Hematopoietic multipotent progenitor cell treated with erythropoietin and hydrocortisone succinate and interleukin-3 and kit ligand, for 4 days (in vitro differentiated cells): ENCODE results near the gene DDX47.
"Not testable (repeated sequence)": the region's sequence is repeated elsewhere in the genome, so short reads cannot be mapped to it uniquely, and the experiment has no call there.

ENCODE experiments used
- DNase-seq: peaks from one replicate; pipeline ENCODE4 v3.0.0-alpha.2; 2015

The DDX47 gene

GRCh38 chr12:12797794-12798152 is 15.4 kb upstream of the DDX47 start:
- DNase-seq, result no peak

GRCh38 chr12:12798480-12798879 is 14.7 kb upstream of the DDX47 start:
- DNase-seq, result no peak

- DNase-seq, result no peak
Measured at GRCh38 chr12:12799163-12799920, 13.8 kb upstream of the DDX47 start.

GRCh38 chr12:12800406-12801180 is 12.6 kb upstream of the DDX47 start:
- DNase-seq, result no peak

- not testable (repeated sequence) for DNase-seq
Measured at GRCh38 chr12:12801656-12802055, 11.5 kb upstream of the DDX47 start.

GRCh38 chr12:12803186-12803585 is 10.0 kb upstream of the DDX47 start:
- peak; percentile 73 for DNase-seq

- DNase-seq, result no peak
Measured at GRCh38 chr12:12804011-12804410, 9.1 kb upstream of the DDX47 start.

GRCh38 chr12:12804432-12804886 is 8.7 kb upstream of the DDX47 start:
- no peak for DNase-seq

GRCh38 chr12:12806784-12807516 is 6.2 kb upstream of the DDX47 start:
- peak; percentile 63 for DNase-seq

- not testable (repeated sequence) for DNase-seq
Measured at GRCh38 chr12:12807517-12807903, 5.6 kb upstream of the DDX47 start.

- no peak for DNase-seq
Measured at GRCh38 chr12:12807970-12808702, 5.0 kb upstream of the DDX47 start.

GRCh38 chr12:12810553-12811021 is 2.6 kb upstream of the DDX47 start:
- DNase-seq, result no peak

GRCh38 chr12:12811343-12811742 is 1.8 kb upstream of the DDX47 start:
- DNase-seq, result no peak

- no peak for DNase-seq
Measured at GRCh38 chr12:12812174-12812573, 972 bp upstream of the DDX47 start.

- DNase-seq, result no peak
Measured at GRCh38 chr12:12812618-12813119, 477 bp upstream of the DDX47 start.

- DNase-seq, result peak; percentile 21
Measured at GRCh38 chr12:12817616-12818015, 4.5 kb downstream of the DDX47 start.

- no peak for DNase-seq
Measured at GRCh38 chr12:12818701-12819100, 5.6 kb downstream of the DDX47 start.

GRCh38 chr12:12819221-12819620 is 6.1 kb downstream of the DDX47 start:
- no peak for DNase-seq

GRCh38 chr12:12819752-12820311 is 6.7 kb downstream of the DDX47 start:
- no peak for DNase-seq

GRCh38 chr12:12820376-12820775 is 7.2 kb downstream of the DDX47 start:
- not testable (repeated sequence) for DNase-seq

GRCh38 chr12:12821975-12822374 is 8.8 kb downstream of the DDX47 start:
- DNase-seq, result no peak

GRCh38 chr12:12822886-12823285 is 9.7 kb downstream of the DDX47 start:
- no peak for DNase-seq
